DMS79 treated with DMSO at 0.1 percent for 48 hours (cell line): ENCODE measurements around the gene VWF.
A peak's percentile ranks its signal among the peaks of the same experiment; 100 is the strongest.
"Not testable (repeated sequence)": the region's sequence is repeated elsewhere in the genome, so short reads cannot be mapped to it uniquely, and the experiment has no call there.

Source experiments
- DNase-seq: peaks from one replicate; lab custom pipeline; 2025; lab: John Stamatoyannopoulos, UW

The VWF gene

GRCh38 chr12:6032726-6033125 is 91.7 kb downstream of the VWF start:
- DNase-seq, result no peak

DNA sequence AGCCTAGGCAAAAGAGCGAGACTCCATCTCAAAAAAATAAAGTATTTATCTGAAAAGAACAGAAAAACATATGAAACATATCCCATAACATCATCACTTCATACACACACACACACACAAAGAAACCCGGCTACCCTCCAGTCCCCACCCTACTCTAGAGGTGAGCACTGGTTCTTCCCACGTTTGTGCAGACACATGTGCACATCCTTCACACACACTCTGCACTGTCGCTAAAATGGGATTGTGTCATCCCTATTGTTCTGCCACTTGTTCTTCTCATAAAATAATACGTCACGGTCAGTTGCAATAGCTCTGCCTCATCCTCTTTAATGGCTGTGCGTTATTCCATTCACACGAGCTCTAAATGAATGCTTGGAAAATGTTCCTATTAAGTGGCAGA is 93.5 kb downstream of the VWF start:
- no peak for DNase-seq

DNA sequence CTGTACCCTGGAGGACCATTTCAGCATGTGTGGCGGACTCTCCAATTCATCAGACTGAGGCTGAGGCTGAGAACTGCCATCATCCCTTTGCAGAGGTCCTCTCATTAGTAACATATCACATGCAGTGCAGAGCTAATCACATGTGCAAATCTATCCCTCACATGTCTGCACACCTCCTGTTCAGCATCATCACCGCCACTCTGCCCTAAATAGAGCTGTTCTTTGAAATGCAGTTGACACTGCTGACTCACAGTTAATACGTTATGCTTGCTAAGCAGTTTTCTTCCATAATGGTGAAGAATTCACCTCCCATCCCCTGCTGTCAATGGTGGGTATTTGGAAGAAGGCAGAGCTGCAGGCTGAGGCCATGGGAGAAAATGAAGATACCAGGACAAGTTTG is 94.4 kb downstream of the VWF start:
- no peak for DNase-seq

DNA sequence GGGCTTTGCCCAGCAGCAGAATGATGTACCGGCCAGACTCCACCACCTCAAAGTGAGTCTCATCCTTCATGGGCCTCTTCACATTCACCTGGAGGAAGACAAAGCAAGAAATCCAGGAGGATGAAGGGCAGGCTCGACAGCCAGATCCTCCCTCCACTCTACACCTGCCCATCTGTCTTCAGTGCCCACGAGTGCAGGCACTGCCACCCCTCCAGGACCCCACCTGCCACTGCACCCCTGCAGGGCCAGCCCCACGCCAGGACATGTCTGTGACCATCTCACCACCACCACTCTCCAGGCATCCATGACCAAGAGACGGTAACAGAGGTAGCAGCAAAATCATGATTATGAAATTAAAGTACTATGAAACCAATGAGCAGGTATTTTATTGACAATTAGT is 95.1 kb downstream of the VWF start:
- no peak for DNase-seq

DNA sequence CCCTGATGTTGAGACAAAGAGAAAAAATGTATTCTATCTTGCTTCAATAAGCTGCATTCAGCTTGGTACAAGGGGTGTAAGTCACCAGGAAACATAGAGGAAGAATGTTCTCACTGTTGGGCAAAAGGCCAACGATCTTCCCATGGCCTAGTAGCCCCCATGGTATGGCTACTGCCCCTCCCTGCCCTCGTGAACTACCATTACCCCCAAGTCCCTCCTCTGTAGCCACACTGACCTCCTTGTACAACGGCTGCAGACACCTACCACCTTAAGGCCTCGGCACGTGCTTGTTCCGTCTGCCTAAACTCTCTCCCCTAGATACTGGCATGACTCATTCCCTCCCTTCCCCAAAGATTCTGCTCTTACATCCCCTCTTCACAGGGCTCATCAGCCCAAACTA is 97.5 kb downstream of the VWF start:
- DNase-seq, result no peak

DNA sequence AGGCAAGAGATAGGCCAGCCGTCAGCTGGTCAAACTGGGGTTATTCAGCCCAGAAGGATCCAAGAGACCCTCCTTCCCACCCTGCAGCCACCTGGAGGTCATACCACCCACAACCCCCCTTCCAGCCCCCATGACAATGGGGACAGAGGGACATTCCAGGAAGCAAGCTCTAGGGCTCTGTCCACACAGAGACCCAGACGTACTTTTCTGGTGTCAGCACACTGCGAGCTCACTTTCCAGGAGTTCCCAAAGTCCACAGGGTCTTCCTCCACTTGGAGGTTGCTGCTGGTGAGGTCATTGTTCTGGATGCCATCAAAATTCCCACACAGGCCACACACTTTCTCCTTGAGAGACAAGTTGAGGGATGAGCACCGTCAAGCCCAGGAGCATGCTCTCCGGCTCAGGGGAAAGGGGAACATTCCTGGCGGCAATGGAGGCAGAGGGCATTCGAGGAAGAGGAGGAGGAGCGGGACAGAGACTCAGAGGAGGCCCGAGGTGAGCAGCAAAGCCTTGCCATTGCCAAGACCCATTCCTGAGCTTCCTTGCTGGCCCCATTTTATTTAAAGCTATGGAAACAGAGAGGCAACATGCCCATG is 98.7 kb downstream of the VWF start:
- not testable (repeated sequence) for DNase-seq

GRCh38 chr12:6024066-6024465 is 100.4 kb downstream of the VWF start:
- DNase-seq, result not testable (repeated sequence)

DNA sequence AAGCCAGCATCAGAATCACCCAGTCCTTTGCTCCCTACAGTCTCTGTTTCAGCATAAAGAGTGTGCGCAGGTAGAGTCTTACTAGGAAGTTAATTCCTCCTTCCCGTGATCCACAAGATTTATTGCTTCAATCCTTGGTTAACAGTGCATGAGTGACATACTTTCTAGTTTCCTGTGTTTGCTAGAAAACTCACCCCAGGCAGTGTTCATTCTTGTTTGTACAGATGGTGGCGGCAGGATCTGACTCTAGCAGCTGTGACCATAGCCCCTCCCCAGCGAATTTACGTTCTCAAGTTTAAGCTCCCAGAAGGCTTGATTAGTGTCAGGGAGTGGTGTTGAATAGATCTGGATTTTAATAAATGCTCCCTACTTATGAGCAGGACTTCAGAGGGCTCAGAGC is 103.5 kb downstream of the VWF start:
- DNase-seq, result no peak

- not testable (repeated sequence) for DNase-seq
Observed at GRCh38 chr12:6020511-6020910, 104.0 kb downstream of the VWF start.

DNA sequence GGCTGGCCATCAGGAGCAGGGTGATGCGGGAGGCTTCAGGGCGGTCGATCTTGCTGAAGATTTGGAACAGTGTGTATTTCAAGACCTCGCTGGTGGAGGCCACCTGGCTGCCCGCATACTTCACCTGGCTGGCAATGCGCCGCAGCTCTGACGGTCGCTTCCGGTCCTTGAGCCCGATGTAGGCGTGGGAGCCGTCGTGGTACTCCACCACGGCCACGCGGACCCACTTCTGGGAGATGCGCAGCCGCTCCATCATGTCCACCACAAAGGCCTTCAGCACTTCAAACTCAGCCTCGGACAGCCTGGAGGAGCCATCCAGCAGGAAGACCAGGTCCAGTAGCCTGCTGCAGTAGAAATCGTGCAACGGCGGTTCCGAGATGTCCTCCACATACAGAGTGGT is 105.2 kb downstream of the VWF start:
- DNase-seq, result not testable (repeated sequence)

GRCh38 chr12:6018265-6018664 is 106.2 kb downstream of the VWF start:
- no peak for DNase-seq

- no peak for DNase-seq
Observed at GRCh38 chr12:6016756-6017155, 107.7 kb downstream of the VWF start.

GRCh38 chr12:6016004-6016403 is 108.5 kb downstream of the VWF start:
- DNase-seq, result not testable (repeated sequence)

GRCh38 chr12:6015271-6015670 is 109.2 kb downstream of the VWF start:
- not testable (repeated sequence) for DNase-seq

DNA sequence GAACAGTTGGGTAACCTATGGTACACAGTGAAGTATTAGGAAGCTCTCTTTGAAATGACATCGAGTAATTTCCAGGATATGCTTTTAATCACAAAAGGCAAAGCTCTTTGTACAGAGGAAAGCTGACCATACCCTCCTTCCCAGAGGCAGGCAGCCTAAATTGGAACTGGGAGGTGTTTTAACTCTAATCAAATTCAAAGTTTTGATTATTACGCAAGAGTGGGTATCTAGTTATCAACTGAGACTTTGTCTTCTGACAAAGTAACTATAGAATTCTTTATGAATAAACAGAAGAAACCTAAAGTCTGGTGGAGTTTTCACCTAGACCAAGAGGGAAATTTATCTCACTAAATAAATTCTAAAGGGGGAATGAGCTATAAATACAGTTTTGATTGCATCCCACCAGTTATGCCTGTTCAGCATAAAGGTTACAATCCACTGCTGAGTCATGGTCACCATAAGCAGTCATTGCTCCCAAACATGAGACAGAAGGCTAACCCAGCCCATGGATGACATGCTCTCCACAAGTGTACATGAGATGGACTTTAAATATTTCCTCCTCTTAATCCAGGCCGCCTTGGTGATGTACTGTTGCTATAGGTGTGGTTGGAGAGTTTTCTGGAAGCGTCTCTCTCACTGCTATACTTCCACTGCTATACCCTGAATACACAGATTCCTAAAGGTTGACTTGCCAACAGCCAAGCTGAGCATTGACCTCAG is 113.7 kb downstream of the VWF start:
- not testable (repeated sequence) for DNase-seq

DNA sequence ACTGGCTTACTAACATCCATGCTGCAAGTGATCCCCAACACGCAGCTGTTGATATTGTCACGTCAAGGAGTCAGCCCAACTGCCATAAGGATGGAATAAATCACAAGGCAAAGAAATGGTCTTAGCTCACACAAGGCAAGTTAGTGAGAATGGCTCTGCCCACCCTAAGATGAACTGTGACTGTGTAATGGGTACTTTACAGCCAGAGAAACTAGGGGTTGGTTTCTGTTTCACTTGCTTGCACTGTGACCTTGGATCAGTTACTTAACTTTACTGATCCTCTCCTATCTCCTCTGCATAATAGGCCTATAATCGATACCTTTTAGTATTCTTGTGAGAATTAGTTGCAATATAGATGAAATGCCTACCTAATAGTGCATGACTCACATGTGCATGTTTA is 127.2 kb downstream of the VWF start:
- no peak for DNase-seq

DNA sequence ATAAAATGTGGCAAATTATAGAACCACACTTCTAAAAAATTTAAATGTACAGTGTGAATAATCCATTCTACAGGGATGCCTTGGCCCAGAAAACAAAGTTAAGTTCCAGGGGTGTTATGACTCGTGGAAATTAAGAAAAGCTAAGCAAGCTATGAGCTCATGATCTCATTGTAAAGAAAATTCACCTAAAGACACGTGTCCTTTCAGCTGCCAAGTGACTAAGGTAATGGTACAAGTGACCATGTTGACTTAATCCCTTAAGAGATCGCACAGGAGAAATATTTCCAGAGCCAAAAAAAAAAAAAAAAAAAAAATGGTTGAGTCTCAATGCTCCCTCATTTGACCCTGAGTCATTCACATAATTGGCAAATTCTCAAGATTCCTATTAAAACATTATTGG is 128.0 kb downstream of the VWF start:
- no peak for DNase-seq

GRCh38 chr12:5989621-5990020 is 134.8 kb downstream of the VWF start:
- no peak for DNase-seq

- peak; percentile 68 for DNase-seq
Observed at GRCh38 chr12:5988659-5989116, 135.8 kb downstream of the VWF start.

DNA sequence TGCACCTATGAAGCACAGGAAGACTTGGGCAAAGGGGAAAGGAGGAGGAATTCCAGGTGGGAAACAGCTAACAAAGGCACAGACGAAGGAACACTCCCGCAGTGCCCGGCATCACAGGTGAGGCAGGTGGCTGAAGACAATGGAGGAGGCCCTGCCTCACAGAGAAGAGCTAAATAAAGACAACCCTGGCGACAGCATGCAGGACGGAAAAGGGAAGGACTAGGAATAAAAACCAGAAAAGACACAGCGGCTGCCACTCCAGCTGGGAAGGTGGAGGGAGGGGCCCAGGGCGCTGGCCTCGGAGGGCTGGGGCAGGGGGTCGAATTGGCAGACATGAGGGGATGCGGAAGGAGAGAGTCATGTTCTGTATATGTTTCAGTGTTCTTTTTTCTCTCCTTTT is 136.4 kb downstream of the VWF start:
- DNase-seq, result no peak

GRCh38 chr12:5987573-5987972 is 136.9 kb downstream of the VWF start:
- DNase-seq, result no peak

DNA sequence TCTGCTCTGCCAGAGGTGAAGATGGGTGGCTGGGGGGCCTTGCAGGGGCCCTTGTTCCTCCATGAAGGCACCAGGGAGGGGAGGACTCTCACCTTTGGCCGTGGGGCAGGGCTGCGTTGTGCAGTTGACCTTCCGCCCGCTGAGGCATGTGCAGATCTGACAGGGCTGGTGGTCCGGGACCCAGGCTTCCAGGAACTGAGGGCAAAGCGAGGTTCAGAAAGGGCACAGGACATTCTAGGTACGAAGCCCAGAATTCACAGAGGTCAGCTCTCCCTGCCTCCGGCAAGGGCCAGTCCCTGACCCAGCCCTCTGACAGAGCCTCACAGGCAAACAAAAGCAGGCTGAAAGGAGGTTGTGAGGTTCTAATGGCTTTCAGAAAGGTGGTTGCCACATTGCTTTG is 139.0 kb downstream of the VWF start:
- DNase-seq, result no peak

GRCh38 chr12:5984873-5985272 is 139.6 kb downstream of the VWF start:
- DNase-seq, result no peak

- DNase-seq, result no peak
Observed at GRCh38 chr12:5982106-5982505, 142.4 kb downstream of the VWF start.
